ENCODE data around the gene CREB3L2. TPM values are rescaled to one million over a fixed set of nuclear protein-coding genes. Genes with fewer than 3 reads are reported as not detected.

Gene CREB3L2
- total RNA-seq, 2 experiments from 2014 or later = 21.0 to 24.4 TPM

GRCh38 chr7:138029941-138030340 is 28.1 kb upstream of the CREB3L2 start:
- CTCF ChIA-PET = no interaction called here
- Mint-ChIP-seq H3K4me3 (no peak overlapping the region), H3K9me3 (peaks cover 9% of the 10 kb centered on the region), H3K4me1 (ENCODE audit: low read depth) (no peaks in the 10 kb centered on the region), H3K27ac (no peak overlapping the region), H3K27me3 (peaks cover 1% of the 10 kb centered on the region), H3K36me3 (ENCODE audit: low read depth) (no peaks in the 10 kb centered on the region)
- POLR2A ChIA-PET = no interaction called here
- intact Hi-C loops (cut with micrococcal nuclease) = no loop called here
- no peak for TF ChIP-seq CTCF (IDR thresholded peaks at IDR 0.05)
- ATAC-seq (no peak), DNase-seq (no peak)

GRCh38 chr7:138029126-138029525 is 27.2 kb upstream of the CREB3L2 start:
- H3K27me3 Mint-ChIP-seq = no peaks in the 10 kb centered on the region
- H3K4me3 Mint-ChIP-seq = no peak overlapping the region
- POLR2A ChIA-PET = no interaction called here

GRCh38 chr7:138027100-138027499 is 25.2 kb upstream of the CREB3L2 start:
- CTCF ChIA-PET = interaction anchor here (0.8 to 1.8 kb wide), 4 partner anchors 9 to 712 kb away, joined by 3 to 7 read pairs (median 4); no protein-coding TSS in a partner anchor
- intact Hi-C loops (cut with micrococcal nuclease) = no loop called here

More at GRCh38 chr7:138029126-138029525, 27.2 kb upstream of the CREB3L2 start:
- Mint-ChIP-seq H3K9me3 (peaks cover 7% of the 10 kb centered on the region), H3K27ac (no peak overlapping the region), H3K36me3 (ENCODE audit: low read depth) (no peaks in the 10 kb centered on the region), H3K4me1 (ENCODE audit: low read depth) (no peaks in the 10 kb centered on the region)
- no peak for DNase-seq
- no peak for TF ChIP-seq CTCF (IDR thresholded peaks at IDR 0.05)
- CTCF ChIA-PET = interaction anchor here (1.8 kb wide), 1 partner anchor 20 kb away, joined by 7 read pairs; no protein-coding TSS in a partner anchor
- ATAC-seq = no peak
- intact Hi-C loops (cut with micrococcal nuclease) = no loop called here

GRCh38 chr7:138025215-138026186 is 23.6 kb upstream of the CREB3L2 start:
- H3K36me3 Mint-ChIP-seq (ENCODE audit: low read depth) = no peaks in the 10 kb centered on the region
- intact Hi-C loops (cut with micrococcal nuclease) = no loop called here

More at GRCh38 chr7:138027100-138027499, 25.2 kb upstream of the CREB3L2 start:
- no peak overlapping the region for H3K4me3 Mint-ChIP-seq
- POLR2A ChIA-PET = no interaction called here
- DNase-seq (no peak), ATAC-seq (no peak)
- no peak for TF ChIP-seq CTCF (IDR thresholded peaks at IDR 0.05)
- no peak overlapping the region for H3K27ac Mint-ChIP-seq
- peaks cover 6% of the 10 kb centered on the region for H3K4me1 Mint-ChIP-seq (ENCODE audit: low read depth)
- H3K9me3 Mint-ChIP-seq = peaks cover 7% of the 10 kb centered on the region
- no peaks in the 10 kb centered on the region for H3K36me3 Mint-ChIP-seq (ENCODE audit: low read depth)
- H3K27me3 Mint-ChIP-seq = peaks cover 2% of the 10 kb centered on the region

More at GRCh38 chr7:138025215-138026186, 23.6 kb upstream of the CREB3L2 start:
- ChIA-PET POLR2A (no interaction called here), CTCF (no interaction called here)
- Mint-ChIP-seq H3K4me3 (no peak overlapping the region), H3K9me3 (peaks cover 7% of the 10 kb centered on the region), H3K27ac (no peak overlapping the region), H3K27me3 (peaks cover 2% of the 10 kb centered on the region), H3K4me1 (ENCODE audit: low read depth) (peaks cover 6% of the 10 kb centered on the region)
- DNase-seq = no peak
- TF ChIP-seq CTCF (IDR thresholded peaks at IDR 0.05) = no peak
- ATAC-seq = no peak

Data from activated CD8-positive, alpha-beta T cell treated with anti-CD3 and anti-CD28 coated beads for 36 hours (primary cell).